Measurements from ENCODE around the gene KLLN.
A peak's percentile ranks its signal among the peaks of the same experiment; 100 is the strongest.
"Not testable (repeated sequence)": the region's sequence is repeated elsewhere in the genome, so short reads cannot be mapped to it uniquely, and the experiment has no call there.

Gene KLLN

GRCh38 chr10:87829051-87829450 lies 34.3 kb downstream of the KLLN start:
- not testable (repeated sequence) for H3K4me3 Mint-ChIP-seq; H3K36me3 Mint-ChIP-seq (ENCODE audit: insufficient read depth); H3K27me3 Mint-ChIP-seq; H3K9me3 Mint-ChIP-seq; H3K27ac Mint-ChIP-seq (ENCODE audit: low read depth); DNase-seq (ENCODE audit: low spot score in 2 of 2); ATAC-seq (replicated peaks; ENCODE audit: extremely low read depth, poor library complexity, severe bottlenecking)
- peaks cover 35% of the 10 kb centered on the region for H3K4me1 Mint-ChIP-seq

GRCh38 chr10:87827681-87828080 lies 35.7 kb downstream of the KLLN start:
- Mint-ChIP-seq H3K4me3 (no peak overlapping the region), H3K4me1 (peaks cover 35% of the 10 kb centered on the region), H3K27me3 (no peaks in the 10 kb centered on the region), H3K9me3 (no peaks in the 10 kb centered on the region), H3K27ac (ENCODE audit: low read depth) (peak overlapping the region; percentile 74), H3K36me3 (ENCODE audit: insufficient read depth) (no peaks in the 10 kb centered on the region)
- ATAC-seq (replicated peaks; ENCODE audit: extremely low read depth, poor library complexity, severe bottlenecking) (no peak), DNase-seq (ENCODE audit: low spot score in 2 of 2) (no peak)

- Mint-ChIP-seq H3K36me3 (ENCODE audit: insufficient read depth) (no peaks in the 10 kb centered on the region), H3K4me1 (peaks cover 35% of the 10 kb centered on the region), H3K4me3 (no peak overlapping the region), H3K27me3 (no peaks in the 10 kb centered on the region), H3K27ac (ENCODE audit: low read depth) (peak overlapping the region; percentile 57), H3K9me3 (no peaks in the 10 kb centered on the region)
- ATAC-seq (replicated peaks; ENCODE audit: extremely low read depth, poor library complexity, severe bottlenecking) (no peak), DNase-seq (ENCODE audit: low spot score in 2 of 2) (no peak)
Measured at GRCh38 chr10:87826653-87827052, 36.7 kb downstream of the KLLN start.

- Mint-ChIP-seq H3K27me3 (no peaks in the 10 kb centered on the region), H3K9me3 (no peaks in the 10 kb centered on the region), H3K27ac (ENCODE audit: low read depth) (peak overlapping the region; percentile 95), H3K36me3 (ENCODE audit: insufficient read depth) (peaks cover 18% of the 10 kb centered on the region), H3K4me1 (peaks cover 39% of the 10 kb centered on the region), H3K4me3 (peak overlapping the region; percentile 94)
- no peak for DNase-seq (ENCODE audit: low spot score in 2 of 2)
- ATAC-seq (replicated peaks; ENCODE audit: extremely low read depth, poor library complexity, severe bottlenecking): no peak
Measured at GRCh38 chr10:87819289-87819585, 44.1 kb downstream of the KLLN start.

- ATAC-seq (replicated peaks; ENCODE audit: extremely low read depth, poor library complexity, severe bottlenecking) (peak; percentile 69), DNase-seq (ENCODE audit: low spot score in 2 of 2) (peak in 1 of 2 donors; percentile 52)
- Mint-ChIP-seq H3K36me3 (ENCODE audit: insufficient read depth) (peaks cover 21% of the 10 kb centered on the region), H3K27ac (ENCODE audit: low read depth) (peak overlapping the region; percentile 95), H3K9me3 (no peaks in the 10 kb centered on the region), H3K27me3 (no peaks in the 10 kb centered on the region), H3K4me3 (peak overlapping the region; percentile 94), H3K4me1 (peaks cover 39% of the 10 kb centered on the region)
Measured at GRCh38 chr10:87818505-87819288, 44.6 kb downstream of the KLLN start.

GRCh38 chr10:87817609-87818504 lies 45.5 kb downstream of the KLLN start, which contains the start of gene ATAD1:
Gene ATAD1, minus strand, starts transcription at chr10:87818226. Its CDS starts 3,627 bp downstream, at chr10:87814599.
- Mint-ChIP-seq H3K4me3 (peak within 1 kb of the TSS; percentile 94), H3K4me1 (peaks cover 39% of the 10 kb centered on the region)

GRCh38 chr10:87816898-87817608 lies 46.3 kb downstream of the KLLN start:
- Mint-ChIP-seq H3K27ac (ENCODE audit: low read depth) (peak overlapping the region; percentile 95), H3K4me1 (peaks cover 40% of the 10 kb centered on the region), H3K27me3 (no peaks in the 10 kb centered on the region), H3K36me3 (ENCODE audit: insufficient read depth) (peaks cover 26% of the 10 kb centered on the region), H3K4me3 (peak overlapping the region; percentile 94), H3K9me3 (no peaks in the 10 kb centered on the region)
- no peak for ATAC-seq (replicated peaks; ENCODE audit: extremely low read depth, poor library complexity, severe bottlenecking)
- no peak for DNase-seq (ENCODE audit: low spot score in 2 of 2)

More at GRCh38 chr10:87817609-87818504, 45.5 kb downstream of the KLLN start, which contains the start of gene ATAD1:
- no peaks in the 10 kb centered on the region for H3K27me3 Mint-ChIP-seq
- DNase-seq (ENCODE audit: low spot score in 2 of 2) (peak; percentile 78 to 86), ATAC-seq (replicated peaks; ENCODE audit: extremely low read depth, poor library complexity, severe bottlenecking) (peak; percentile 87)
- H3K36me3 Mint-ChIP-seq (ENCODE audit: insufficient read depth): peaks cover 22% of the 10 kb centered on the region
- no peaks in the 10 kb centered on the region for H3K9me3 Mint-ChIP-seq
- H3K27ac Mint-ChIP-seq (ENCODE audit: low read depth): peak within 1 kb of the TSS; percentile 95

- Mint-ChIP-seq H3K36me3 (ENCODE audit: insufficient read depth) (peaks cover 32% of the 10 kb centered on the region), H3K27me3 (no peaks in the 10 kb centered on the region), H3K27ac (ENCODE audit: low read depth) (peak overlapping the region; percentile 95), H3K9me3 (no peaks in the 10 kb centered on the region), H3K4me3 (peak overlapping the region; percentile 94), H3K4me1 (peaks cover 47% of the 10 kb centered on the region)
- no peak for DNase-seq (ENCODE audit: low spot score in 2 of 2)
- ATAC-seq (replicated peaks; ENCODE audit: extremely low read depth, poor library complexity, severe bottlenecking): no peak
Measured at GRCh38 chr10:87816163-87816897, 47.0 kb downstream of the KLLN start.
